ENCODE results near the gene ME1.
"Not testable (repeated sequence)": the region's sequence is repeated elsewhere in the genome, so short reads cannot be mapped to it uniquely, and the experiment has no call there.

The ME1 gene

DNA sequence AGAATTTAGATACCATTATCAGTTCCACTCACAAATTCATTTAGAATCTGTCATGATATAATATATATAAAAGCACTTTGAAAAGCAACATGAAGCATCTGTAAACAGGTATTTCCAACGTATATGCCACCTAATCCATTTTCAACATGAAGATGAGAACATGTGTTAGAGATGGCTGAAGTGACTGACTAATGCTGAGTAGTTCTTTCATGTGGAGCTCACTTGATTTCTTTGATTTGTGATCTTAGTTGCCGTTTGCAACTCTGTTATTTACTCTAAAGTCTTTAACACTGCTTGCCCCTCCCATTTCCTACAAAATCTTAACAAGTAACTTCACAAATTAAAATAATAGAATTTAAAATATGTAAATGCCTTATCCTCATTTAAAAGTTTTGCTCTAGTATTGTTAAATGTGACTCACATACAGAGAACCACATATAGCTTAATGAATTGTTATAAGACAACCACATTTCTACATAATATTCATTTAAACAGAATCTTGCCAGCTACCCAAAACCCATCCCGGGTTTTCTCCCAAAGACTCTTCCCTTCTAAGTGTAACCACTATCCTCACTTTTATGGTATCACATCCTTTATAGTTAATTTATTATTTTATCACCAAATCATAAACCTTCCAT is 78.3 kb downstream of the ME1 start:
- no peak for DNase-seq (ENCODE audit: low read depth in 3 of 3)

DNA sequence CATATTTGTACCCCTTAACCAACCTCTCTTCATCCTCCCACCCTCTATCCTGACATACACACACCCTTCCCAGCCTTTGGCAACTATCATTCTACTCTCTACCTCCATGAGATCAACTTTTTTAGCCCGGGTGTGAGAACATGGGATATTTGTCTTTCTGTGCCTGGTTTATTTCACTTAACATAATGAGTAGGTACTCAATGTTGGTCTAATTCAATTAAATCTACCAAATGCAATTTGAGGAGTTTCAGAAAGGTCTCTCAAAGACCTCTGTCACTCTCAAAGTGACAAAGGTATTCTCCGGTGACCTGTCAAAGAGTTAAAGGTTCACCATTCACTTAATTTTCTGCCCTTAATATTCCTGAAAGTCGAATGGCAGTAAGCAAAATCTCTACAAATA is 87.7 kb downstream of the ME1 start:
- no peak for DNase-seq (ENCODE audit: low read depth in 3 of 3)

DNA sequence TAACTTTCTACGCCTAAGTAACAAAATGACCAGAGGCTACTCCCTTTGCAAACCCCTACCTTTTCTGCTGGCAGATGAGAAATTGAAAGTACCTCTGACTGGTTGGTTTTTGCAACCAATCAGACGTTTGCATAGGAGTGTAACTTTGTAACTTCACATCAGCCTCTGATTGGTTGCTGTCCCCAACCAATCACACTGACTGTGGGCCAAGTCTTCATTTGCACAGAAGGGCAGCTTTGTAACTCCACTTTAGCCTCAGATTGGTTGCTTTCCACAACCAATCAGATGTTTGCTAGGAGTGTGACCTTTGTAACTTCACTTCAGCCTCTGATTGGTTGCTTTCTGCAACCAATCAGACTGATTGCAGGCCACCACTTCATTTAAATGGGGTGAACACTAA is 89.1 kb downstream of the ME1 start:
- no peak for DNase-seq (ENCODE audit: low read depth in 3 of 3)

DNA sequence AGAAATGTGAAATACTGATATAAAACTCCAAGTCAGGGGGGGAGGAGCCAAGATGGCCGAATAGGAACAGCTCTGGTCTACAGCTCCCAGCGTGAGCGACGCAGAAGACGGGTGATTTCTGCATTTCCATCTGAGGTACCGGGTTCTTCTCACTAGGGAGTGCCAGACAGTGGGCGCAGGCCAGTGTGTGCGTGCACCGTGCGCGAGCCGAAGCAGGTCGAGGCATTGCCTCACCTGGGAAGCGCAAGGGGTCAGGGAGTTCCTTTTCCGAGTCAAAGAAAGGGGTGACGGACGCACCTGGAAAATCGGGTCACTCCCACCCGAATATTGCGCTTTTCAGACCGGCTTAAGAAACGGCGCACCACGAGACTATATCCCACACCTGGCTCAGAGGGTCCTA is 96.9 kb downstream of the ME1 start:
- DNase-seq (ENCODE audit: low read depth in 3 of 3): not testable (repeated sequence)

DNA sequence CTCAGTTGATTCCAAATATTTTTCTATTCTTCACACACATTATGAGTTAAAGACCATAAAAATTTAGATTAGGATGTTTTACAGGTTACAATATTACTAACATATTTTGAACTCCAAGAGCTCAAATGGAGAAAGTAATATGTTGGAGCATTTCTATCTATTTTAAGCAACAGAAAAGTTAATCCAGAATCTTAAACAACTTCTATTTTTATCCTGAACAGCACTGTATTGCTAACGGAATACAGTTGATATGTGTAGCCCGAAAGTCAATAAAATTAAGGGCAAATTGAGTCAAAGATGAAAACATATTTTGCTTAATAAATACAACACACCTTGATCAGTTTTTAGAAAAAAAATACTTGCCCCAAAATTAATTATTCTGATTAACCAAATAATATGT is 97.4 kb downstream of the ME1 start:
- DNase-seq (ENCODE audit: low read depth in 3 of 3): no peak

DNA sequence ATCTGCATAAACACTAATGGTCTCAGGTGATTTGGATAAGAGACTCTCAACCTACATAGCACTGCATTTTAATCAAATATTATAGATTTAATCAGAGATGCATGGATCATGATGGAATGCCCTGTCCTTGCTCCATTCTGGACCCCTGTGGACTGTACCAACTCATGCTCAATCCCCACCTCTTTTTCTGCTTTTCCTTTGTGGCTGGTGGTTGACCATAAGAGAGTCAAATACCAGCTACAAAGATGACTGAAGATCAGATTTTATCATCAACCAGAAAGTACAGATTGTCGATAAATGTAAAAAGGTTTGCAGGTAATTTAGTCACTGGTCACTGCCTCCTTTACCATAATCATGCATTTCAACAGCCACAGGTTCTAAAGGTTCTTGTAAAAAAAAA is 116.2 kb downstream of the ME1 start:
- no peak for DNase-seq (ENCODE audit: low read depth in 3 of 3)

DNA sequence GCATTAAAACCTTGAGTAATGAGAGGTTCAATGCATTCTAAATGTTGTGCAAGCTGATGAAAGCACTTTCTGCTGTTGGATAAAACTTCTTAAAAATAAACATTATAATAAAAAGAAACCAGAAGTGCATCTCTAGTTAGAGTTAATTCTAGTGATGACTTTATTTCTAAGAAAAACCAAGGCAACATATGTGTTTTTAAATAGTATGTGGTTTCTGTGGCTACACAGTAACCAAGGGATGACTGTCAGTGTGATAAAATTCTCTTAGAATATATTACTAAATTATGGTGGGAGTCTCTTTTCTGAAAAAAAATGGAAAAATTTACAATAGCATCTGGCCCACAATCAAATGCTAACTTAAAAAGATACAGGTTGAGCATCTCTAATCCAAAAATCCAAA is 117.0 kb downstream of the ME1 start:
- no peak for DNase-seq (ENCODE audit: low read depth in 3 of 3)

DNA sequence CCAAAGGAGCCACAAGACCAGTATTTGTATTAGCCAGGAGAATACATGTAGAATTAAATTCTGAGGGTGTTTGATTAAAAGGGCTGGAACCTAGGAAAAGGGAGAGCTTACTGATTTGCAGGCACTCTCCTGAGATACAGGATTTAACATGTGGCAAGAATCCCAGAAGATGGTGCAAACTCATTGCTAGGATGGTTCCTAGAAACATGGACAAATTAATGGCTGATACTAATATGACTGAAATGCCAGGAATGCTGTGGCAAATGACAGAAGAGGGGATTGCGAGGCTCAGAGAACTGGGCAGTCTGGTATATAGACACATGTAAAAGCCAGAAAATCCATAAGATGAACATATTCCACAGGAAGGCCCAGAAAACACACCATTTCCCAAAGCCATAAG is 119.6 kb downstream of the ME1 start:
- no peak for DNase-seq (ENCODE audit: low read depth in 3 of 3)

DNA sequence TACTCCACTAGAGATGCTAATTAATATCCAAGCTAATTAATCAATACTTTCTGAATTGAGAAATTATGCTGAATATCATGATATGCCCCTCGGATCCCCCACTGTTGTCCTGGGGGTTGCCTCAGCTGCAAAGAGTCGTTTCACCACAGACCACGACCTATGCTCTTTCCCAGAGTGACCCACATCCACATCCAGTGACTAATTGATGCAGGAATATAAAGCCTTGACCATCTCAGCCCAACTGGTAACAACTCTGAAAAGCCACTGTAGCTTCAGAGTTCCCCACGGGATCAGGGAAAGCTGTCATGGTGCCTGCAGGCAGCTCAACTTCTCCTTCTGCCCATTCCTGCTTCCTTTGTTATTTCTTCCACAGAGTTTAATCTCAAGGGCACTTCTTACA is 120.8 kb downstream of the ME1 start:
- no peak for DNase-seq (ENCODE audit: low read depth in 3 of 3)

DNA sequence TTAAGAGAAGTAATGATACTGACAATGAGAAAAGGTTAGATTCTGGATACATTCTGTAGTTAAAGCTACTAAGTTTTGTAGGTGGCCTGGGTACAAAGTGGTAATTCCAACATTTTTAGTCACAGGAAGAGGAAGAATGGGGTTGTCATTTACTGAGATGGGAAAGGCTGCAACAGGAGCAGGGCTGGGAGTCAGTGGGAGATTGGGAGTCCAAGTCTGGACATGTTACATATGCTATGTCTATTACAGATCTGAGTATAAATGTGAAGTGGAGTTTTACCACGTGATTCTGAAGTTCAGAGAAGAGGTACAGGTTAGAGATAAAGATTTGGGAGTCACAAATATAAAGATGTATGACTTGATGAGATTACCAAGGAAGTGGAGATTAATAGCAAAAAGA is 121.5 kb downstream of the ME1 start:
- DNase-seq (ENCODE audit: low read depth in 3 of 3): no peak

DNA sequence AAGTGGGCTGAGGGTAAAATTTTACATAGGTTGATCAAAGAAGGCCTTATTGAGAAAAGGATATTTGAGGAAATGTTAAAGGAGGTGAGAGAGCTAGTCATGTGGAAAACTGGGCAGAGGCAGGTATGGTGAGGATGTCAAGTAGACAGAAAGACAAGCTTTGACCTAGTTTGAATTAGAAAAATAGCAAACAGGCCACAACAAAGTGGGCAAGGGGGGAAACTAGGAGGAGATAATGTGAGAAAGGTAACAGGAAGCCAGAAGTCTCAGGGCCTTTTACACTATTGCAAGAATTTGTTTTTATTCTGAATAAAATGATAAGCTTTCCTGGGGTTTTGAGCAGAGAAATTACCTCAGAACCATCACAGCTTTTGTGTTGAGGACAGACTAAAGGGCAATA is 122.0 kb downstream of the ME1 start:
- no peak for DNase-seq (ENCODE audit: low read depth in 3 of 3)

DNA sequence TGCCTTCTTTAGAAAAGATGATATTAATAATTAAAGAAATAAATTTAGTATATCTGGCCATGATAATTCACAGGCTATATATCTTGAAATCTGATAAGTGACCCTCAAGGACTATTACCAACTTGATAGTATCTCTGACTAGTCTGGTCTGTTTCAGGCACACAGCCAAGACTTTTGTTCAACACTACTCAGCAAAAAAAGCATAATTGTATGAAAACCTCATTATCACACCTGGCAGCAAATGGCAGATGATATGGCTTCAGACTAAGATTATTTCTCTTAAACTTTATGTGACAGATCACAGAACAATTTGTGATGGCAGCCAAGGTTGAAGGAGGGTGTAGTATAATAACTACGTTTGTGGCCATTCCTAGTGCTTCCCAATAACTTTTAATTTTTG is 123.0 kb downstream of the ME1 start:
- DNase-seq (ENCODE audit: low read depth in 3 of 3): no peak

DNA sequence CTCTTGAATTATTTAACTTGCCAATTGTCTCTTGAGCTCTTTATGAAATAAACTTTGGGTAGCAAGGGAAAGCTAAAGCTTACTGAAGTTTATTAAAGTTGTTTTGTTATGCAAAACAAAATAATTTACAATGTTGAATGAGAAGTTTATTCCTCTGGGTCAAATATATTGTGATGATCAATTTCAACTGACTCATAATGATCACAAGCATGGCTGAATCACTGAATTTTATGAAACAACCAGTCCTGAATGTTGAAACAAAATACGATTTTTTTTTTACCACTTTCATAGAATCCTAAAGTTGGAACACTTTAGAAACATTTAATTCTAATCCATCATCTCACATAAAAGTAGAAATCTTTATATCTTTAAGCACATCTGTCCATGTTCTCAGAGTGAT is 127.4 kb downstream of the ME1 start:
- DNase-seq (ENCODE audit: low read depth in 3 of 3): no peak

DNA sequence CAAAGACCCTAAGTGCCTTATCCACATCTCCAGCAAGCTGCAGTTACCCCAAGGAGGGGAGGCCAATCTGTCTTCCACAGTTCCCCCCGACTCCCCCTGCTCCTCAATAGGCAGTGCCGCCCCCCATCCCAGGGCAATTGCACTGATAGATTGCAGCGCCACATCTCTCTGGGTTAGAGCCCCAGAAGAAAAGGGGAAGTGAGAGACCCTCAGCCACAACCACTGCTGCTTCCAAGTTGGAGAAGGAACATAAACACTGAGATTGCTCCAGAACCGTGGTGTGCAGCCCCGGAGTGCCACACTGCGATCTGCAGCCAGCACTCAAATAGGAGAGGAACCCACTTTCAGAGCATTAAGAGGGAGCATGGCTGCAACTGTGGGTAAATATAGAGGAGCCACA is 136.2 kb downstream of the ME1 start:
- DNase-seq (ENCODE audit: low read depth in 3 of 3): no peak

DNA sequence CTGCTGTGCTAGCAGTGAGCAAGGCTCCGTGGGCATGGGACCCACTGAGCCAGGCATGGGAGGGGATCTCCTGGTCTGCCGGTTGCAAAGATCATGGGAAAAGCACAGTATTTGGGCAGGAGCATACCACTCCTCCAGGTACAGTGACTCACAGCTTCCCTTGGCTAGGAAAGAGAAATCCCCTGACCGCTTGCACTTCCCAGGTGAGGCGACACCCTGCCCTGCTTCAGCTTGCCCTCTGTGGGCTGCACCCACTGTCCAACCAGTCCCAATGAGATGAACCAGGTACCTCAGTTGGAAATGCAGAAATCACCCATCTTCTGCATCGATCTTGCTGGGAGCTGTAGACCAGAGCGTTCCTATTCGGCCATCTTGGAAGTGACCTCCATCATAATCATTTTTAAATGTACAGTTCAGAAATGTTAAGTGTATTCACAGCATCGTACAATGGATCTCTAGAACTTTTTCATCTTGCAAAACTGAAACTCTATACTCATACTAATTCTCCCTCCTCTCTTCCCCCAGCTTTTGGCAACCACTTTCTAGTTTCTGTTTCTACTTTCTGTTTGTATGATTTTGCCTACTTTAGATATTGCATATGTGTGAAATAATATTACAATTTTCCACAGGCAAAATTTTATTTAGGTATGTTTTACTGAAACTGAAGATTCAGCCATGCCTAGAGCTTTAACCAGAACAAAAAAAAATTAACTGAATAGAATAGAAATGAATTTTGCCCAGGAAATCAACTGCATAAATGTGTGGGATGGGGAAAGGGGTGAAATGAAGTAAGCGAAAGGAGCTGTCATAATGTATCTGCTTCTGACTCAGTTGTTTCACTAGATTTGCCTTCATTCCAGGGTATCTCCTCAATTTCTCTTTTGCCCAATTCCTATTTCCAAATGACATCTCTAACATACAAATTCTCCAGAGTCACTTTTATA is 137.7 kb downstream of the ME1 start:
- no peak for DNase-seq (ENCODE audit: low read depth in 3 of 3)

DNA sequence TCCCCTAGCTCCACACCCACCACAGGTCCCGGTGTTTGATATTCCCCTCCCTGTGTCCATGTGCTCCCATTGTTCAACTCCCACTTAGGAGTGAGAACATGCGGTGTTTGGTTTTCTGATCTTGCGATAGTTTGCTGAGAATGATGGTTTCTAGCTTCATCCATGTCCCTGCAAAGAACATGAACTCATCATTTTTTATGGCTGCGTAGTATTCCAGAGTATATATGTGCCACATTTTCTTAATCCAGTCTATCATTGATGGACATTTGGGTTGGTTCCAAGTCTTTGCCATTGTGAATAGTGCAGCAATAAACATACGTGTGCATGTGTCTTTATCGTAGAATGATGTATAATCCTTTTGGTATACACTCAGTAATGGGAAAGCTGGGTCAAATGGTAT is 143.6 kb downstream of the ME1 start:
- DNase-seq (ENCODE audit: low read depth in 3 of 3): not testable (repeated sequence)

DNA sequence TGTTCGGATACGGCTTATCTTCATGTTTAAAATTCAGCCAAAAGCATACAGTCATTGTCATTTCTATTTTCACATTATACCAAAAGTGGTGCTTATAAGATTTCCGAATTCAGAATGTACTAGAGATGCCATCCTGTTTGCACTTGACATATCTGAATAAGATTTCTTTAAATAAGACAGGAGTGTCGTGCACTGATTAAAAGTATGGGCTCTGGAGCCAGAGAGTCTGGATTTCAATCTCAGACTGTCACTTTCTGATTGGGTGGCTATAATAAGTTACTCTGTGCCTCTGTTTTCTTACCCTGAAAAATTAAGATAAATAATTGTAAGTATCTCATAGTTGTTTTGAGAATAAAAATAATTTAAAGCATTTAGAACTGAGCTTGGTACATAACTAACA is 144.9 kb downstream of the ME1 start:
- DNase-seq (ENCODE audit: low read depth in 3 of 3): no peak

DNA sequence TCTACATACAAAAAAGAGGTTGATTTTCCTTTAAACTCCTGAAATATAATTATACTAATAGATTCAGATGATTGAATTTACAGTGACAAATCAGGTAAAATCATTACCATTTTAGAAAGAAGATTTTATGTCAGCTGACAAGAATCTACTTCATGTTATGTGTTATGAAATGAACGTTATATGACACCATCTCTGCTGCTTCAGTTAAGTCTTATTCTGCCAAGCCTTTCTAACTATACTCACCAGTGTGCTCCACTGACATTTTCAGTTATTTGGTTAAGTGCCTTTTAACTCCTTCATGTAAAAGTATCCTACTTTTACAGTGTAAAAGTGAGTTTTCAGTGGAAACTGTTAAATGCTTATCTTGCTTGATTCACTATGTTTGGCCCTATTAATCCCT is 157.3 kb downstream of the ME1 start:
- no peak for DNase-seq (ENCODE audit: low read depth in 3 of 3)

DNA sequence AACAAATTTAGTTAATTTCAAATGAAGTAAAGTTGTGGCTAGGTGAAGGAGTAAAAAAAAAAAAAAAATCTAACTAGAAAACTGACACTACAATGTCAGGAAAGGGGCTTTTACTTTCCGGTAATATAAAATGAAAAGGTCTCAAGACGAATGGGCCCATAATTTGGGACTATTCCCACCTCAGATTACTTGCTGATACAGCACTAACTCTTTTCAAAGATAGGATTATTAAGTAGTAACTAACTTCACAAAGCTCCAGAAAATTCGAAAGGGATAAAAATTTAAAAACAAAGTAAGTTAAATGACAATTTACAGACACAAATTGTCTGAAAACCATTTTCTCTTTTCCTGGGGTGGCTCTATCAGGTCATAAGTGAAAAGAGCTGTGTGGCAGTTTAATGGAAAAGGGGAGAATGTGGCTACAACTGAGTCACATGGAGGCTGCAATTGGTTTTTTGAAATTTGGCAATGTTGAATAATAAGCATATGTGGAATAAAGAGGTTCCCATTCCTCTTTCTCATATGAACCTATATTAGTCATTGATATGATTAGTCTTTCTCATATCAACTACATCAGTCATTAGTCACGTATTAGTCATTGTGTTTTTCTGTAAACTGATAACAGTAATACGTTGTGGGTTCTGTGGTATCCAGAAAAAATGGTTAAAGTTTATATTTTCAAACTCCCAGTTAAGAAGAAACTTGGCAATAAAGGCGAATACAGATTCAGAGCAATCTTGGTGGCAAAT is 159.7 kb downstream of the ME1 start:
- DNase-seq (ENCODE audit: low read depth in 3 of 3): no peak

DNA sequence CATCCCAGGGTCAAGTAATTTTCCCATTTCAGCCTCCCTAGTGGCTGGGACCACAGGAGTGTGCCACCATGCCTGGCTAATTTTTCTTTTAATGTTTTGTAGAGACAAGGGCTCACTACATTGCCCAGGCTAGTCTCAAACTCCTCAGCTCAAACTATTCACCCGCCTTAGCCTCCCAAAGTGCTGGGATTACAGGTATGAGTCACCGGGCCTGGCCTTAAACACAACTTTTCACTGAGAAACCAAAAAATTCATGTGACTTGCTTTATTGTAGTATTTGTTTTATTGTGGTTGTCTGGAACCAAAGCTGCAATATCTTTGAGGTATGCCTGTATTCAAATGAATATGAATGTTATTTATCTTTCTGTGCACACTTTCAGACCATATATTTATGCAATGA is 165.5 kb downstream of the ME1 start:
- no peak for DNase-seq (ENCODE audit: low read depth in 3 of 3)

DNA sequence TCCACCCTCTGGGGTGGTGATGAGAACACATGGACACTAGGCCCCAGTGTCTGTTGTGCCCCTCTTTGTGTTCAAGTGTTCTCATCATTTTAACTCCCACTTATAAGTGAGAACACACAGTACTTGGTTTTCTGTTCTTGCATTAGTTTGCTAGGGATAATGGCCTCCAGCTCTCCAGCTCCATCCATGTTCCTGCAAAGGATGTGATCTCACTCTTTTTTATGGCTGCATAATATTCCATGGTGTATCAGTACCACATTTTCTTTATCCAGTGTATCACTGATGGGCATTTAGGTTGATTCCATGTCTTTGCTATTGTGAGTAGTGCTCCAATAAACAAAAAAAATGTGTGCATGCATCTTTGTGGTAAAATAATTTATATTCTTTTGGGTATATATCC is 170.3 kb downstream of the ME1 start:
- no peak for DNase-seq (ENCODE audit: low read depth in 3 of 3)

DNA sequence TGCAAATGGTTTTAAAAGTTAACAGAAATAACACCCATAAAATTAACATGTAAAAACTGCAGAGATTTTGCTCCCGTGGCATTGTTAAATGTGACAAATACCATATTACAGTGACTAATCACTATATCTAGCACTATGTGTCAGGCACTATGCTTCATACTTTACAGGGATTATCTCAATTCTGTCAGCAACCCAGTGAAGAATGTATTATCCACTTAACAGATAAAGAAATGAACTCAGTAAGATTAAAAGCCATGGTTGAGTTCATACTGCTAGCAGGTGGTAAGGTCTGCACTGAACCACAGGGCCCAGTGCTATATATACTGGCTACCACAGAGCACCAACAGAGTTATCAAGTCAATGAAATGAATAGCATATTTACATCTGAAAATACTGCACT is 172.3 kb downstream of the ME1 start:
- DNase-seq (ENCODE audit: low read depth in 3 of 3): no peak

DNA sequence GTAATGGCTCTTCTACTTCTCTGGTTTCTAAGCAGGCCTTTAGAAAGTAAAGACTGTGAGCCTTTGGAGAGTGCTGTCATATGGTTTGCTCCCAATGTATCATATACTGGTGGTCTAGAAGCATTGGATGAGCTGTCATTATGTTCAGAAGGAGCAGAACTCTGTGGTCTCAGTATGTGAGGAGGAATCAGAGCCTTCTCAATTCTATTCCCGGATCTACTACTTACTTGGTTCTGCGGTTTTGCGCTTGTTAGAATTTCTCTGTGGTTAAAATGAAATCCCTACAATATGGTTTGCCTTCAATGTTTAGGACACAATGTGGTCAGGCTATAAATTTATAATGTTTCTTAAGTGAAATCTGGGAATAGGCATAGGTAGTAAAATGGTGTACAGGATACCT is 173.1 kb downstream of the ME1 start:
- no peak for DNase-seq (ENCODE audit: low read depth in 3 of 3)

Data from stimulated activated CD4-positive, alpha-beta T cell treated with anti-CD3 and anti-CD28 coated beads, TNF-alpha, amount 100 ng/mL, for 24 hours (primary cell).